MM.1S (cell line): ENCODE measurements around the gene IPO9.
"Not testable (repeated sequence)": the region's sequence is repeated elsewhere in the genome, so short reads cannot be mapped to it uniquely, and the experiment has no call there.

Source experiments
- DNase-seq: peaks from one replicate; pipeline ENCODE4 v3.0.0-alpha.2; 2015
- H2AFZ ChIP-seq: fragments of 300-600 bp; sonication (generic); 2 replicates; pipeline ENCODE4 v1.6.0; 2016; ENCODE audit warnings: antibody characterized with exemption, low read length
- H3F3A ChIP-seq: fragments of 300-600 bp; sonication (generic); 2 replicates; pipeline ENCODE4 v1.6.1; 2016; ENCODE audit warnings: mild to moderate bottlenecking, antibody characterized with exemption, low read length, moderate library complexity, mixed read lengths; ENCODE audit not compliant: insufficient read depth
- H3K27ac ChIP-seq: fragments of 300-600 bp; sonication (generic); 2 replicates; pipeline ENCODE4 v1.5.1; 2016; ENCODE audit warnings: mild to moderate bottlenecking, low read length
- H3K27me3 ChIP-seq: fragments of 300-600 bp; sonication (generic); replicated peaks from 2 replicates; pipeline ENCODE4 v1.6.0; 2016; ENCODE audit warnings: low read length; ENCODE audit not compliant: insufficient read depth
- H3K36me3 ChIP-seq: fragments of 300-600 bp; sonication (generic); replicated peaks from 2 replicates; pipeline ENCODE4 v1.6.1; 2016; ENCODE audit warnings: mild to moderate bottlenecking, low read length, mixed read lengths; ENCODE audit not compliant: insufficient read depth
- H3K4me1 ChIP-seq: fragments of 300-600 bp; sonication (generic); 2 replicates; pipeline ENCODE4 v1.6.1; 2016; ENCODE audit warnings: low read length, mixed read lengths
- H3K4me2 ChIP-seq: fragments of 300-600 bp; sonication (generic); 2 replicates; pipeline ENCODE4 v1.6.0; 2016; ENCODE audit warnings: low read depth, low read length
- H3K4me3 ChIP-seq: fragments of 300-600 bp; sonication (generic); 2 replicates; pipeline ENCODE4 v1.5.1; 2016; ENCODE audit warnings: low read length, mixed read lengths
- H3K79me2 ChIP-seq: fragments of 300-600 bp; sonication (generic); 2 replicates; pipeline ENCODE4 v1.6.1; 2016; ENCODE audit warnings: mixed run types, low read length, mixed read lengths
- H3K9ac ChIP-seq: fragments of 300-600 bp; sonication (generic); 2 replicates; pipeline ENCODE4 v1.6.1; 2016; ENCODE audit warnings: low read length, mixed read lengths
- H3K9me2 ChIP-seq: fragments of 300-600 bp; sonication (generic); replicated peaks from 2 replicates; pipeline ENCODE4 v1.6.1; 2016; ENCODE audit warnings: mild to moderate bottlenecking, low read length, mixed read lengths; ENCODE audit not compliant: insufficient read depth
- H3K9me3 ChIP-seq: fragments of 300-600 bp; sonication (generic); replicated peaks from 2 replicates; pipeline ENCODE4 v1.6.1; 2016; ENCODE audit warnings: mild to moderate bottlenecking, low read length, mixed read lengths; ENCODE audit not compliant: insufficient read depth
- H4K20me1 ChIP-seq: fragments of 300-600 bp; sonication (generic); 2 replicates; pipeline ENCODE4 v1.6.1; 2016; ENCODE audit warnings: mild to moderate bottlenecking, low read length, moderate library complexity, mixed read lengths; ENCODE audit not compliant: insufficient read depth
- CTCF ChIP-seq: fragments of 300-600 bp; sonication (generic); IDR thresholded peaks from 2 replicates; pipeline ENCODE4 v1.5.1; 2016; ENCODE audit warnings: antibody characterized with exemption, low read length, mixed read lengths
- EZH2 ChIP-seq: fragments of 300-600 bp; sonication (generic); optimal IDR thresholded peaks from 2 replicates; pipeline ENCODE3; 2017; ENCODE audit warnings: low read depth, mild to moderate bottlenecking, antibody characterized with exemption, low read length, mixed read lengths
- EZH2phosphoT487 ChIP-seq: fragments of 300-600 bp; sonication (generic); IDR thresholded peaks from 2 replicates; pipeline ENCODE4 v1.6.1; 2018; ENCODE audit warnings: antibody characterized with exemption, low read length

The IPO9 gene

GRCh38 chr1:201851949-201852348 is 23.0 kb downstream of the IPO9 start:
- Histone ChIP-seq H3K27me3 (no peaks in the 10 kb centered on the region), H3K4me2 (no peak overlapping the region), H4K20me1 (peaks cover 7% of the 10 kb centered on the region; the same call in 1 of the 2 replicates), H3F3A (no peaks in the 10 kb centered on the region), H3K79me2 (peaks cover 40% of the 10 kb centered on the region), H3K27ac (no peak overlapping the region), H3K9me3 (no peaks in the 10 kb centered on the region), H3K4me3 (no peak overlapping the region), H3K9ac (no peak overlapping the region), H3K36me3 (peaks cover 39% of the 10 kb centered on the region), H2AFZ (no peak overlapping the region), H3K9me2 (no peaks in the 10 kb centered on the region), H3K4me1 (no peaks in the 10 kb centered on the region)
- TF ChIP-seq EZH2, result no peak
- TF ChIP-seq EZH2phosphoT487, result no peak
- no peak for TF ChIP-seq CTCF
- no peak for DNase-seq

GRCh38 chr1:201856722-201857121 is 27.8 kb downstream of the IPO9 start:
- not testable (repeated sequence) for H4K20me1 ChIP-seq, H3K9me2 ChIP-seq, H3K4me3 ChIP-seq, H3K27ac ChIP-seq, H3K79me2 ChIP-seq, H3K4me1 ChIP-seq, H3K4me2 ChIP-seq, DNase-seq, H3F3A ChIP-seq, H2AFZ ChIP-seq, H3K27me3 ChIP-seq, H3K9ac ChIP-seq, H3K9me3 ChIP-seq
- peaks cover 38% of the 10 kb centered on the region for H3K36me3 ChIP-seq

- TF ChIP-seq EZH2phosphoT487, result no peak
- TF ChIP-seq EZH2, result no peak
- no peak for TF ChIP-seq CTCF
- H4K20me1 ChIP-seq, result no peaks in the 10 kb centered on the region; the same call in 1 of the 2 replicates
- no peaks in the 10 kb centered on the region for H3K9me3 ChIP-seq
- H3F3A ChIP-seq, result peaks cover 11% of the 10 kb centered on the region
- H3K4me1 ChIP-seq, result peaks cover 12% of the 10 kb centered on the region
- no peak for DNase-seq
- no peak overlapping the region for H2AFZ ChIP-seq
- no peak overlapping the region for H3K9ac ChIP-seq
- H3K9me2 ChIP-seq, result no peaks in the 10 kb centered on the region
- H3K79me2 ChIP-seq, result no peaks in the 10 kb centered on the region
- H3K27ac ChIP-seq, result no peak overlapping the region
- no peak overlapping the region for H3K4me2 ChIP-seq
- H3K27me3 ChIP-seq, result no peaks in the 10 kb centered on the region
- H3K36me3 ChIP-seq, result peaks cover 24% of the 10 kb centered on the region
- no peak overlapping the region for H3K4me3 ChIP-seq
Observed at GRCh38 chr1:201859424-201859823, 30.5 kb downstream of the IPO9 start.

GRCh38 chr1:201861448-201861847 is 32.5 kb downstream of the IPO9 start:
- no peaks in the 10 kb centered on the region; the same call in 1 of the 2 replicates for H4K20me1 ChIP-seq
- H3K9me3 ChIP-seq, result no peaks in the 10 kb centered on the region
- no peak overlapping the region for H2AFZ ChIP-seq
- H3K9ac ChIP-seq, result no peak overlapping the region
- no peaks in the 10 kb centered on the region for H3K27me3 ChIP-seq
- no peak for TF ChIP-seq EZH2phosphoT487
- no peak for TF ChIP-seq CTCF
- TF ChIP-seq EZH2, result no peak
- H3K36me3 ChIP-seq, result peaks cover 18% of the 10 kb centered on the region
- H3F3A ChIP-seq, result peaks cover 11% of the 10 kb centered on the region
- H3K4me3 ChIP-seq, result no peak overlapping the region
- H3K9me2 ChIP-seq, result no peaks in the 10 kb centered on the region
- no peak overlapping the region for H3K27ac ChIP-seq
- no peak for DNase-seq
- no peaks in the 10 kb centered on the region for H3K79me2 ChIP-seq
- peaks cover 13% of the 10 kb centered on the region for H3K4me1 ChIP-seq
- H3K4me2 ChIP-seq, result no peak overlapping the region
